Endometrial microvascular endothelial cells (primary cell): ENCODE results near the gene EFEMP1. TPM values are rescaled to one million over a fixed set of nuclear protein-coding genes. Genes with fewer than 3 reads are reported as not detected.

ENCODE experiments used
- in situ Hi-C: cut with HindIII; loops from 2 replicates; pipeline ENCODE4 v1.10.0; 2017; ENCODE audit warnings: low sequenced_read_pairs, low pct_unique_long_range_greater_than_20kb; ENCODE audit errors: inconsistent ontology term
- total RNA-seq: library from RNA; depleted of rRNA; stranded (reverse); fragments of >200 nt; gene quantifications from one replicate; pipeline ENCODE4 v1.2.3, GENCODE V29; 2015; ENCODE audit errors: inconsistent ontology term

The EFEMP1 gene
- total RNA-seq: 3,758 TPM

DNA sequence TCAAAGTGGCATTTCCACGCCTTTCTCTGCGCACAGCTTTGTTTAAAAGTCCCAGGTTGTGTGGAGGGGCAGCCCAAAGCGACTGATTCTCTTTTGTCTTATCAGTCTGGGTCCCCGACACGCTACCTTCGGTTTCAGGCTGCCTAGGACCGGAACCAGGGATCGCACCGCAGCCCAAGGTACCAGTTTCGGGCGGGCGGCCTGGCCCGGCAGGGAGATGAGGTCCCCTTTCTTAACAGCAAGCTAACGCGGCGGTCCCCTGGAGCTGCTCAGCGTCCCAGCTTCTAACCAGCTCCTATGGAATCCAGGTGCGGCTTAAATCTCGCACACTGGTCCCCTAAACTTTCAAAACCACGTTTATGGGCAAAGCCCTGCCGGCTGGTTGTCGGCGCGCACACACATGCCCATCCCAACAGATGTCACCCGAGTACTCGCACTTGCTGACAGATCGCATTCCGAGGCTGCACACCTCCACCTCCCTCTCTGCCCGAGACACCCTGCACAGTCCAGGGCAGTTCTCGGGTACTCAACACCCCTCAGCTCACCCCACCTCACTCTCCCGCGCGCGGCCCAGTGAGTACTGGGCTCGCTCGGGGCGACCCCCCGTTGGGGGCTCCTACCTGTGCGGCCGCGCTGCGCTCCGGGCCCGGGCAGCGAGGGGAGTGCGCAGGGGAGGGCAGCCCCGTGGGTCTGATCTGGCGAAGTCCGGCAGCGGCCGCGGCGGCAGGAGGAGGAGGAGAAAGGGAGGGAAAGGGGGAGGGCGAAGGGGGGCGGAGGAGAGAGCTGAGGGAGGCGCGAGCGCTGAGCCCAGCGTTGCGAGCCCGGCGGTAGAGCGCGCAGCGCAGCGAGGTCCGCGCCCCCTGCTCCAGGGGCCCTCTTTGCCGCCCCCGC, at the start of gene EFEMP1:
Gene EFEMP1, minus strand, starts transcription at position 692 of the 891 bp plus-strand sequence. CDS start 1,342 bp downstream, outside the sequence.
- in situ Hi-C loops: no loop called here

DNA sequence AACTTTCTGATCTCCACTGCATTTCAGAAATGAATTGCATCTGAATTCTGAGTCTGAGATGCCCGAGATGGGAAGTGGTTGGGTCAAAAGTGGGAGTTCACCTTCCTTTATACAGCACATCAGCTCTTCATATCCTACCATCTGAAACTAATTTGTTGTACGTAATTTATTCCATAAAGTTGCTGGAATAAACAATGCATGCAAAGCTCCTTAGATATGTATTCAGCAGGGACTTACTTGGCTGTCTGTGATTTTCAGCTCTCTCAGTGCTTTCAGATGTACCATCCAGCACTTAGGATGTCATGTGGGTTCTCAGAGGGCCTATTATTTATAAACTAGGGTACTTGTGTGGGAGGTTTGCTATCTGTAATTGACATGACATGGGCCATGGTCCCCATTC, 46.9 kb upstream of the EFEMP1 start:
- in situ Hi-C loops: no loop called here

GRCh38 chr2:55968941-55969340, 45.4 kb upstream of the EFEMP1 start:
- in situ Hi-C loops: loop anchor here (5.0 to 10.0 kb wide), 2 partner anchors 43 to 254 kb away; no protein-coding TSS in a partner anchor

GRCh38 chr2:55966401-55967118, 43.0 kb upstream of the EFEMP1 start:
- in situ Hi-C loops: loop anchor here (5.0 to 10.0 kb wide), 2 partner anchors 46 to 252 kb away; no protein-coding TSS in a partner anchor

DNA sequence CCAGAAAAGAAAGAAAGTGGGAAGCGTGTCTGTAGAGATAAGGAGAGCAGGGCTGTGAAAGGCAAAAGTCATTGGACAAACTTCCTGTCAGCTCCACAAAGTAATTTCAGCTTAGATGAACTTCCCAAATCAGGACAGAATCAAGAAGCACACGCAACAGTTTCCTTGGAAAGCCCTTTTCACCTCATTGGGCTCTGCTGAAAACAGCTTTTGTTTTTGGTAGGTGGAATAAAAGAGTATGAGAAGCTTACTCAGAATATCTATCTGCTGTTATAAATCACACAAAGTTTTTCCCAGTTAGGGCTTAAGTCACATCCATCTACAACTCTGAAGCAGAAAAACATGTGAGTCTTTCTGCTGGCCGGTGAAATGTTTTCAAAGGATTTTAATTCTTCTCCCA, 42.4 kb upstream of the EFEMP1 start:
- in situ Hi-C loops: loop anchor here (5.0 to 10.0 kb wide), 2 partner anchors 46 to 251 kb away; no protein-coding TSS in a partner anchor

DNA sequence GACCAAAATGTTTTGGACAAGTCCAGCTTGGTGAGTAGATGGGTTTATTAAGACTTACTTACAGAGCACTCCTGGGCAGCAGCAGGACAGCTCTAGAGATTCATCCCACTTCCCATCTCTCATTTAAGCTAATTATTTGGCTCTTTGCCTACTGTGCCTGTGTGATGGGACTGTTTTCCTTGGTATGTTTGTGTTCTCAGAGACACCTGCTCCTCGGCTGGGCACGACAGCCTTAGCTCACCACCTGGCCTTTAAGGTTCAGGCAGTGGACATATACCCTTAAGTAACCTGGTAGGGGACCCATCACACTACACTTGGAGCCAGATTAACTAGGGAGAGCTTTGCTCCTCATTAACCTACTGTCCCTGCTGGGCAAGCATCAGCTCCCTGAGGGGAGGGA, 41.7 kb upstream of the EFEMP1 start:
- in situ Hi-C loops: loop anchor here (5.0 to 10.0 kb wide), 2 partner anchors 47 to 250 kb away; no protein-coding TSS in a partner anchor

GRCh38 chr2:55962915-55963314, 39.3 kb upstream of the EFEMP1 start:
- in situ Hi-C loops: loop anchor here (10.0 kb wide), 1 partner anchor 248 kb away; no protein-coding TSS in a partner anchor

DNA sequence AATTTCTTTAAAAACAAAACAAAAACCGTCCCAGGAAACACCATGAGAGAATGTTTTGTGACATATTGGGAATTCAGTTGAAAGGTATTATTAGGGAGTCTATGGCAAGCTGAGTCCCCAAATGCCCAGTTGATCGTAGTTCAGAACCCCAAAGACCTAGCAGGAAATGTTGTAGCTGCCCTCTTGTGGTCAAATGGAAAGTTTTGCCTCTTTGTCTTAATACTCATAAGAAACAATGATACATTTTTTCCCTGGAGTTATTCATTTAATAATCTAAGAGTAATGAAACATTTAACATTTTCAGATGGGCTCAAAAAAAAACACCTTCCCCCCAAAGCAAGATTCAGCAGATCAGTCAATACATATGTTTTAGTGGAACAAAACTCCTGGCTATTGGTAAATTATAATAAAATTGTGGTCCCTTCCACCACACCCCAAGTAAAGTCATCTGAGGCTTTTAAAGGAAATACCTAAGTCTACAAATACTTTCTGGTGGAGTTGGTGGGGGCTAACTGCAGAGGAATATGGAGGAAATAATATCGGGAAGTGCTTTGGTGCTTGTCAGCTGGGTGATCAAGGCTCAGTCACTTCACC, 37.8 kb upstream of the EFEMP1 start:
- in situ Hi-C loops: loop anchor here (10.0 kb wide), 1 partner anchor 247 kb away; no protein-coding TSS in a partner anchor

GRCh38 chr2:55958756-55959155, 35.2 kb upstream of the EFEMP1 start:
- in situ Hi-C loops: no loop called here

DNA sequence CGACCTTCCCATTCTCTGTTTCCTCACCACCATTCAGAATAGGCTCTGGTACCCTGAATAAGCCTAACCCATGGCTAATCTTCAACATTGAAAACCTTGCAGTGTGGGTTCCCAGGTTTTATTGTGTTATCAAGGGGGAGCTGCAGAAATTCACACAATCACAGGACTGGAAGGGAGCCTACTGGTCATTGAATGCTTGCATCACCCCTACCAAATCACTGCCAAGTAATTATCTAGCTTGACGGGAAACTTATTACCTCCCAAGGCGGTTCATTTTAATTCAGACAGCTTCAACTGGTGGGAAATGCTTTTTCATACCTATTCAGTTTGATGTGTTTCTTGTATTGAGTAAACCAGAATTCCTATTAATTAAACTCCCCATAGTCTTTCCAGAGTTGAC, 33.6 kb upstream of the EFEMP1 start:
- in situ Hi-C loops: no loop called here

DNA sequence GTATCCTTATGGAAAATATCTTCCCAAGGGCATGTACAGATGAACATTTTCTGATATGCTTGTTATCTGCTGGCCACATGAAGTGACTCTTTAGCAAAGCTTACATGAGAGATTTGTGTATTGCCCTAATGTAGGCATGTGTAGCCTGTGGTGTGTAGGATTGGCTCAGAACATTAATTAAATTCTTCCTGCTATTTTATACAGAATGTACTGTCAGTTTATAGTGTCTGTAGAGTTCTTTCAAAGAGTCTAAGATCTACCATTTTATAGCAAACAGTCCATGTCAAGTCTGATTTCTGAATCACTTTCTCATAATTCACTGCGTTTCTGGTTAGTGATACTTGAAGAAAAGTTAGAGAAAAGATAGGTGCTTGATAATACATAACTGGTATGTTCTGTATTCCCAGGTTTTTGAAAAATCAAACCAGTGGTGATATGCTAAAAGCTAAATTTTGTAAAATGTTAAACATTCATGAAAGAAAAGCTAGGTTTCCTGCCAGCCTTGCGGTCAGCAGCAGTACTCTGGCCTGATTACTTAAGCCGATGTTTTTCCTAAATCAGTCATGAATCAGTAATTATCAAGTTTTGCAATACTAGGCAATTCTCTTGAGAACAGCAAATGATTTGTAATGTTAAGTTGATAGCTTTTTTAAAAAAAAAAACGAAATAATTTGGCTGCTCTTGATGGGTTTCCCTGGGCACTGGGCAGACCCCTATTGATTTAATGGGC, 30.9 kb upstream of the EFEMP1 start:
- in situ Hi-C loops: no loop called here

GRCh38 chr2:55952415-55952814, 28.8 kb upstream of the EFEMP1 start:
- in situ Hi-C loops: no loop called here

GRCh38 chr2:55951533-55951932, 28.0 kb upstream of the EFEMP1 start:
- in situ Hi-C loops: no loop called here

GRCh38 chr2:55949613-55950012, 26.0 kb upstream of the EFEMP1 start:
- in situ Hi-C loops: no loop called here

- in situ Hi-C loops: no loop called here
Measured at GRCh38 chr2:55949211-55949610, 25.6 kb upstream of the EFEMP1 start.

- in situ Hi-C loops: no loop called here
Measured at GRCh38 chr2:55948176-55948923, 24.8 kb upstream of the EFEMP1 start.

- in situ Hi-C loops: no loop called here
Measured at GRCh38 chr2:55947752-55948151, 24.2 kb upstream of the EFEMP1 start.

DNA sequence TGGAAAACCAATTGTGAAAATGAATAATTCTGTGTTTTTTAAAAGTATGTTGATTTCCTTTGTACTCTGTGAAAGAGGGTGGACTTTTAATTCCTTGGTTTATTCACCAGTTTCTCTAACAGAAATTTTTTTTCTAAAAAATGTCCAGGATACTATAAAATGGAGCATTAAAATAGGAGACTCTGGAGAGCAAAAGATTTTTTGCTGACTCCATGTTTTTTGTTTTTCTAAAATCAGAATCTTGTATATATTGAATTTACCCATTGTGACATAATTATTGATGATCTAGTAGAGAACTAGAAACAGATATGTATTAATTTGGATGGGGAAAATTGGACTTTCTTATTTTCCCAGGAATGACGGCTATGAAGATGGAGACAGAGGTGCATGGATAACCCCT, 23.2 kb upstream of the EFEMP1 start:
- in situ Hi-C loops: no loop called here
